ENCODE measurements around the gene EXTL2.
"Not testable (repeated sequence)": the region's sequence is repeated elsewhere in the genome, so short reads cannot be mapped to it uniquely, and the experiment has no call there.

The EXTL2 gene

DNA sequence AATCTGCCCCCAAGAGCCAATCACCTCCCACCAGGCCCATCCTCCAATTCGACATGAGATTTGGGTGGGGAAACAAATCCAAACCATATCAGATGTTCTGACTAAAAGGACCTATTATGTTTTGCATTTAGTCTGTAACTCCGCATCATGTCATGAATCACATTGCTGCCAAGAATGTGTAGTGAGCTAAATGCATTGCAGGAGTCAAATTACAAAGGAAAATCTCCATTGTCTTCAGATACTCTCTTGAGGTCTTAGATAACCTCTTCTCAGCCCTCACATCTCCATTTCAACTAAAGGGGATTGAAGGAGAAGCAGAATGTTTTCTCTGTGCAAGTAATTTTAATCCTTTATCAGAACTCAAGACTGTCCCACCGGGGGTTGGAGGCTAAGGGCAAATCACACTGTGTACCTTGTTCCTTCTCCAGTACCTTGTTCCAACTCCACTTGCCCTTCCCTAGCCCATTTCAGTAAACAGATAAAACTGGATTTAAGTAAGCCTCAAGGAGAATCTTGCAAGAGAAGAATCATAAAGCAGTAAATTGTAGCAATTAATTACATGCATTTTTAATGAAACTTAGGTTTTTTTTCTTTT lies 34.1 kb downstream of the EXTL2 start:
- no peak for DNase-seq (ENCODE audit: low read depth)

GRCh38 chr1:100855116-100855515 lies 39.5 kb downstream of the EXTL2 start:
- DNase-seq (ENCODE audit: low read depth), result not testable (repeated sequence)

DNA sequence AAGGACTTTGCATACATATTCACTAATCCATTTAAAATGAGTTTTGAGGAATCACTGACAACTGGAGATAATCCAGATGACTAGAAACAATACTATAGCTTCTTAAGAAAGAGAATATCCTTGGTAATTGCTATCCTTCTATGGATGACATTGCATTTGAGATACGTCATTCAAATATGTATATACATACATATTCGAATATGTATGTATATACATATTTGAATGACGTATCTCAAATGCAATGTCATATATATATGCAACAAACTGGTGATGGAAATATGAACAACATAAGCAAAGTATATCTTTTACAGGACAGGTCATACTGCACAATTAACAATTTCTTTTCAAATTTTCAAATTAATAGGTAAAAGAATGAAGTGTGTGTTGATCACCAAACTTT lies 41.7 kb downstream of the EXTL2 start:
- DNase-seq (ENCODE audit: low read depth), result no peak

DNA sequence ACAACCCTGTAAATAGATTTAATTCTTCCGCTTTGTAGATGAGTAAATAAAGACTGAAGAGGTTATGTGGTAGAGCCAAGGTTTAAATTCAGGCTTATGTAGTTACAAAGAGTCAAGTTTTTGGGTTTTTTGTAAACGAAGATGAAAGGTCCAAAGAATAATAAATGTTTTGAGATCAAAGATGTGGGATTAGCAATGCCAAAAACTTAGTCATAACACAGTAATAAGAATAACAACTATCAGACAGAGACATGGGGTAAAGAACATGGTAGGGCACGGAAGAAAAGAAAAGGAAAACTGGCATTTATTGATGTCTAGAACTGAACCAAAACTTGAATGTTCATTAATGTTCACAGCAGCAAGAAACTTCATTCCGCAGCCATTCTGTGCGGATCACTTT lies 42.9 kb downstream of the EXTL2 start:
- no peak for DNase-seq (ENCODE audit: low read depth)

DNA sequence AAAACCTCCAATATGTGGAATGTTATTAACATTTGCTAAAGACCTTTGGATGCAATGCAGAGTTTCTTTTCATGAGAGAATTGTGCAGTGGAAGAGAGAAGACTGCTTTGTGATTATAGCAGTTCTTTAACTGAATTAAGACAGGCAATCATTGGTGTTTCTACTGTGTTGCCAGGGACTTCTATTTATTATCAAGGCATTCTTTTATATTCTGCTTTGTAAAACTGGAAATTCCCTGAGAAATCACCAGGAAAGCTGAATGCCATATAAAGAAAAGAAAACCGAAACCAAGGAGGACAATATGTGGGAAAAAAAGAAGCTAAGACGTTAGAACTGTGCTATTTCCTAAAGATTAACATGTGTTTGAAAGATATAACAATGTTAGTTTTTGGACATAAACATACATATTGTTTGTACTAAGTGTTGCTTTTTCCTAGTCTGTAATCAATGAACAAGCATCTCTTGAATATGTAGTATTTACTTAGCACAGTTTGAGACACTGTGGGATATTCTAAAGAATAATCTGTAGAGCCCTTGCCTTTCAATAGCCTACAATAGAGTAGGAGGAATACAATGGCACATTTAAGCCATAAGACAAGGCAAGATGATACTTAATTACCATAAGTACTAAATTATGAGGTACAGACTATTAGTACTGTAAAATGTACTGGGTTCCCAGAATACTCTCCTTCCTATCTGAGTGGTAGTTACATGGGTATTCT lies 47.1 kb downstream of the EXTL2 start:
- no peak for DNase-seq (ENCODE audit: low read depth)

GRCh38 chr1:100843160-100843559 lies 51.5 kb downstream of the EXTL2 start:
- DNase-seq (ENCODE audit: low read depth), result not testable (repeated sequence)

DNA sequence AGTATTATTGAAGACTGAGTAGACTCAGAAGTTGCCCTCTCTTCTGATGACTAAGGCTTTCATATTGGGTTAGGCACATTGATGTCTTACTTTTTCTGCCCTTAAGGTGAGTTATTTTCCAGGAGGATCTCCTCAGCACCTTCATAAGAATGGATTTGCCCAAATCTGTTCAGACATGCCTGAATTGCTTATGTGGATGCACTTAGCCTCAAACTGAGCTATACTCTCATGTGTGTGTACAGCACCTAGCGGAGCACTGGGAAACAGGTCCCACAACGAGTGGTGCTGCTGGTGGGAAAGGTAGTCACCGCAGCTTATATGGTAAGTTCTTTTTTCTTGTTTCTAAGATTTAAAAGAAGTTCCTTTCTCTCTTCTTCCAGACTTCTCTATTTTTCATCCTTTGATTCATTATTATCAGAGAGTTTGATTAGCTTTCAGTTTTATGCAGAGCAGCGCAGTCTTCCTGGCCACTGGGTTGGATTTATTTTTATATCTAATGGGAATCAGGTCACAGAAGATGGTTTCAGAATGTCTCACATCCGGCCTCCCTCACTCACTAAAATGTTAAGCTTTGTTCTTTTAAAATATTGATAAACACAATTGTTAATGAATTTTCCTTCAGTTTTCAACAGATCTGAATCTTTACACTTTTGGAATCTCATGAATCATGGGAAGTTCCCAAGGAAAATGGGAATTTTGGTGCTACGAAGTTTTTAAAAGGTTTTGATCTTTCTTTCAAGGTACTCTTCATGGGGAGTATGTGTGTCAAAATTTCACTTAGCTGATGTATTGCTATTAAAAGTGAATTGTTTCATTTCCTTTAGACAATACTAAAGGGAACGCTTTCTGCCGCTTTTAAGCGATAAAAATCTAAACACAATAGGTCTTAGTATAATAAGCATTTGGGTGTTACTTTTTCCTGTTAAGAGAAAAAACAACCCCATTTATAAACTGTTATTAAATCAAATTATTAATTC lies 58.5 kb downstream of the EXTL2 start:
- DNase-seq (ENCODE audit: low read depth), result no peak

DNA sequence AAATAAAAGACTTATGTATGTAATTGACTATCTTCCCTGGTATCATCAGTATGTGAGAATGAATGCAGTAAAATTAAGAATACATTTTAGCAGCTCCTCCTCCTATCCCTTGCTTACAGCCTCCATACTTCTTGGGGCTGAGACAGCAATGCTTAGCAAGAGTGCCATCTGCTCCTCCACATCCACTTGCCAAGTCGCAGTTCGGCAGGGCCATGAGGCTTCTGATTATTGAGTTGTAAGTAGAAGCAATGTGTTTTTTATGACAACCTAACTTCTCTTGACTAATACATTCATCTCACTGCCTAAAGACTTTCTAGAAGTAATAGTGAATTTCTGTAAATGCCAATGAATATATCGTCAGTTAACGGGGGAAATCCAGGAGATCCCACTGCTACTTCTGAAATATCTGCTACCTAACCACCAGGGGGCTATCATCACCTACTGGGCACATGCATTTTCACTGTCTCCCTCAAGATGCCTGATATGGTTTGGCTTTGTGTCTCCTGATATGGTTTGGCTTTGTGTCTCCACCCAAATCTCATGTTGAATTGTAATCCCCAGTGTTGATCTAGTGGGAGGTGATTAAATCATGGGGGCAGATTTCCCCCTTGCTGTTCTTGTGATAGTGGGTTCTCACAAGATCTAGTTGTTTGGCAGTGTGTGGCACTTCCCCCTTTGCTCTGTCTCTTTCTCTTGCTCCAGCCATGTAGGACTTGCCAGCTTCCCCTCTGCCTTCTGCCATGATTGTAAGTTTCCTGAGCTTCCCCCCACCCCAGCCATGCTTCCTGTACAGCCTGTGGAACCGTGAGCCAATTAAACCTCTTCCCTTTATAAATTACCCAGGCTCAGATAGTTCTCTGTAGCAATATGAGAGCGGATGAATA lies 59.6 kb downstream of the EXTL2 start:
- no peak for DNase-seq (ENCODE audit: low read depth)

- DNase-seq (ENCODE audit: low read depth), result no peak
Observed at GRCh38 chr1:100832694-100833428, 61.8 kb downstream of the EXTL2 start.

DNA sequence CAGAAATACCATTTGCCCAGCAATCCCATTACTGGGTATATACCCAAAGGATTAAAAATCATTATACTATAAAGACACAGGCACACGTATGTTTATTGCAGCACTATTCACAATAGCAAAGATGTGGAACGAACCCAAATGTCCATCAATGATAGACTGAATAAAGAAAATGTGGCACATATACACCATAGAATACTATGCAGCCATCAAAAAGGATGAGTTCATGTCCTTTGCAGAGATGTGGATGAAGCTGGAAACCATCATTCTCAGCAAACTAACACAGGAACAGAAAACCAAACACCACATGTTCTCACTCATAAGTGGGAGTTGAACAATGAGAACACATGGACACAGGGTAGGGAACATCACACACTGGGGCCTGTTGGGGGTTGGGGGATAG lies 69.0 kb downstream of the EXTL2 start:
- DNase-seq (ENCODE audit: low read depth), result not testable (repeated sequence)

Measured in stimulated activated CD4-positive, alpha-beta T cell treated with anti-CD3 and anti-CD28 coated beads, Interleukin-2, amount 100 ng/mL, for 4 hours (primary cell).